Calu3 (cell line): ENCODE results near the gene DENND2D. TPM values are rescaled to one million over a fixed set of nuclear protein-coding genes. Genes with fewer than 3 reads are reported as not detected.

Source experiments
- BruUV-seq: library from RNA; stranded (reverse); fragments of 400-500 nt; replicated peaks from 2 replicates; lab custom pipeline; 2021; lab: Mats Ljungman, UMichigan
- CTCF ChIA-PET: fragments of 300-600 bp; sonication (Branson Sonifier 250); formaldehyde crosslinking; loops from one replicate; lab custom pipeline; 2022; ENCODE audit warnings: antibody characterized with exemption; lab: Charles Lee
- DNase-seq: peaks from one replicate; pipeline ENCODE4 v3.0.0; 2022
- H3K27ac Mint-ChIP-seq: one replicate; pipeline ENCODE4 v1.8.0; 2022; ENCODE audit warnings: mixed read lengths; ENCODE audit not compliant: unreplicated experiment
- H3K27me3 Mint-ChIP-seq: one replicate; pipeline ENCODE4 v1.8.0; 2022; ENCODE audit warnings: mixed read lengths; ENCODE audit not compliant: unreplicated experiment
- H3K36me3 Mint-ChIP-seq: one replicate; pipeline ENCODE4 v1.8.0; 2022; ENCODE audit warnings: mild to moderate bottlenecking, moderate library complexity, mixed read lengths; ENCODE audit not compliant: insufficient read depth, unreplicated experiment
- H3K4me1 Mint-ChIP-seq: one replicate; pipeline ENCODE4 v1.8.0; 2022; ENCODE audit warnings: mild to moderate bottlenecking, low read depth, mixed read lengths; ENCODE audit not compliant: unreplicated experiment
- H3K4me3 Mint-ChIP-seq: one replicate; pipeline ENCODE4 v1.8.0; 2022; ENCODE audit warnings: mild to moderate bottlenecking, low read depth, moderate library complexity, mixed read lengths; ENCODE audit not compliant: unreplicated experiment
- H3K9me3 Mint-ChIP-seq: one replicate; pipeline ENCODE4 v1.8.0; 2022; ENCODE audit warnings: low read depth, mixed read lengths; ENCODE audit not compliant: unreplicated experiment
- CTCF ChIP-seq: fragments of 200-600 bp; IDR thresholded peaks from one replicate; pipeline ENCODE4 v1.8.0; 2022; ENCODE audit warnings: antibody characterized with exemption; ENCODE audit not compliant: unreplicated experiment
- intact Hi-C: fragments of 100-400 bp; cut with micrococcal nuclease; formaldehyde crosslinking; loops from one replicate; pipeline ENCODE4 v1.10.0; 2022; ENCODE audit not compliant: unreplicated experiment
- total RNA-seq: library from RNA; stranded (reverse); gene quantifications from 2 replicates; pipeline ENCODE4 v1.2.3, GENCODE V29; 2022

The DENND2D gene
- total RNA-seq, 1 experiment from 2014 or later, result 11.8 TPM

- intact Hi-C loops, result no loop called here
- H3K27ac Mint-ChIP-seq, result no peak overlapping the region
- peaks cover 15% of the 10 kb centered on the region for H3K36me3 Mint-ChIP-seq
These were observed 43.0 kb downstream of the DENND2D start for GRCh38 chr1:111157431-111157830.

GRCh38 chr1:111154021-111154999 lies 46.1 kb downstream of the DENND2D start:
- H3K27me3 Mint-ChIP-seq, result no peaks in the 10 kb centered on the region
- H3K27ac Mint-ChIP-seq, result no peak overlapping the region
- no peak for DNase-seq
- peaks cover 24% of the 10 kb centered on the region for H3K36me3 Mint-ChIP-seq
- H3K4me1 Mint-ChIP-seq, result no peaks in the 10 kb centered on the region
- intact Hi-C loops, result no loop called here
- no peaks in the 10 kb centered on the region for H3K9me3 Mint-ChIP-seq
- CTCF ChIA-PET, result no interaction called here
- no peak overlapping the region for H3K4me3 Mint-ChIP-seq
- no peak for TF ChIP-seq CTCF
- BruUV-seq, result no TSS peak

More at GRCh38 chr1:111157431-111157830, 43.0 kb downstream of the DENND2D start:
- BruUV-seq, result no TSS peak
- Mint-ChIP-seq H3K4me1 (no peaks in the 10 kb centered on the region), H3K9me3 (no peaks in the 10 kb centered on the region), H3K4me3 (no peak overlapping the region), H3K27me3 (no peaks in the 10 kb centered on the region)
- CTCF ChIA-PET, result no interaction called here
- TF ChIP-seq CTCF, result no peak
- no peak for DNase-seq

GRCh38 chr1:111151838-111152237 lies 48.6 kb downstream of the DENND2D start:
- Mint-ChIP-seq H3K36me3 (peaks cover 26% of the 10 kb centered on the region), H3K27ac (no peak overlapping the region), H3K27me3 (no peaks in the 10 kb centered on the region), H3K4me3 (no peak overlapping the region), H3K4me1 (no peaks in the 10 kb centered on the region), H3K9me3 (no peaks in the 10 kb centered on the region)
- no peak for TF ChIP-seq CTCF
- intact Hi-C loops, result no loop called here
- CTCF ChIA-PET, result no interaction called here
- DNase-seq, result no peak
- no TSS peak for BruUV-seq

- Mint-ChIP-seq H3K9me3 (no peaks in the 10 kb centered on the region), H3K36me3 (peaks cover 26% of the 10 kb centered on the region), H3K4me3 (no peak overlapping the region), H3K27me3 (no peaks in the 10 kb centered on the region), H3K27ac (no peak overlapping the region), H3K4me1 (peaks cover under 1% of the 10 kb centered on the region)
- intact Hi-C loops, result no loop called here
- BruUV-seq, result no TSS peak
- CTCF ChIA-PET, result interaction anchor here (0.7 kb wide), 1 partner anchor 21 kb away, joined by 3 read pairs; no protein-coding TSS in a partner anchor
- TF ChIP-seq CTCF, result no peak
- DNase-seq, result no peak
These were observed 52.0 kb downstream of the DENND2D start for GRCh38 chr1:111148376-111148881.
